ENCODE results near the gene ABCC11. TPM values are rescaled to one million over a fixed set of nuclear protein-coding genes. Genes with fewer than 3 reads are reported as not detected.

The ABCC11 gene
- total and polyA plus RNA-seq, 2 of the 13 experiments (the other 11 are each of a cell fraction or from before 2014, with no cell fraction given): 1.0 to 1.4 TPM

DNA sequence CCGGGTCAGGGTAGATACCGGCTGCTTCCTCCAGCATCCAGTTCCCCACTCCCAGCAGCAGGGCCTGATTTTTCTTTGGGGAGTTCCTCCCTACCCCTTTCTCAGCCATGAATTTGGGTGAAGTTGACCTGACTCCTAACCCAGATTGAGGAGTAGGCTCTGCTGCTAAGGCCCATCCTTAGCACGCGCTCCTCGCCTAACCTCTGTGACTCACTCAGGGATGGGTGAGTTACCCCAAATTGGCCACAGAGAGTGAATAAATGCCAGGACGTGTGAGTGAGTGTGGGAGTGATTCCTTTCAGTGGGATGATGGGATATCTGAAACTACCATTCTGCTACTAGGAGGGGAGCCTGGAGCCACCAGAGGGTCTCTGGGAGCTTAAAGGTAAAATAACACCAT, 62.7 kb downstream of the ABCC11 start:
- FAIRE-seq: no peak
- DNase-seq (ENCODE audit: low spot score): no peak
- ChIA-PET POLR2A (no interaction called here), CTCF (ENCODE audit: low intra/inter-chr PET ratio, low total read pairs) (no interaction called here)
- WGBS (ENCODE audit: low lambda C conversion rate): 77% methylated on average over 6 of the region's 6 CpGs
- H3K4me3 ChIP-seq (replicated peaks in 1 of 3; ENCODE audit: insufficient read depth in 1 of 3, low read depth in 2 of 3, low read length in 3 of 3): no peak overlapping the region
- TF ChIP-seq SALL1 (CRISPR knock-in tag; IDR thresholded peaks at IDR 0.05) (0 out of 2 replicates have a peak, but pooled peaks have one; percentile 1), MBNL3 (CRISPR knock-in tag; conservative IDR thresholded peaks at IDR 0.05) (no peak), NFATC3 (CRISPR knock-in tag; IDR thresholded peaks at IDR 0.05) (no peak), ZNF280B (CRISPR knock-in tag; IDR thresholded peaks at IDR 0.05; ENCODE audit: borderline replicate concordance) (0 out of 2 replicates have a peak, but pooled peaks have one; percentile 30), NPAS2 (CRISPR knock-in tag; IDR thresholded peaks at IDR 0.05; ENCODE audit: borderline replicate concordance) (no peak), ARID5B (CRISPR knock-in tag; IDR thresholded peaks at IDR 0.05) (0 out of 2 replicates have a peak, but pooled peaks have one; percentile 3), ZNF850 (CRISPR knock-in tag; conservative IDR thresholded peaks at IDR 0.05) (no peak), MLLT10 (CRISPR knock-in tag; IDR thresholded peaks at IDR 0.05) (no peak), TCF7L2 (IDR thresholded peaks at IDR 0.05; ENCODE audit: low read depth, low read length) (no peak), ATF3 (CRISPR knock-in tag; IDR thresholded peaks at IDR 0.05) (no peak)
- TF ChIP-seq, protein P1, sequence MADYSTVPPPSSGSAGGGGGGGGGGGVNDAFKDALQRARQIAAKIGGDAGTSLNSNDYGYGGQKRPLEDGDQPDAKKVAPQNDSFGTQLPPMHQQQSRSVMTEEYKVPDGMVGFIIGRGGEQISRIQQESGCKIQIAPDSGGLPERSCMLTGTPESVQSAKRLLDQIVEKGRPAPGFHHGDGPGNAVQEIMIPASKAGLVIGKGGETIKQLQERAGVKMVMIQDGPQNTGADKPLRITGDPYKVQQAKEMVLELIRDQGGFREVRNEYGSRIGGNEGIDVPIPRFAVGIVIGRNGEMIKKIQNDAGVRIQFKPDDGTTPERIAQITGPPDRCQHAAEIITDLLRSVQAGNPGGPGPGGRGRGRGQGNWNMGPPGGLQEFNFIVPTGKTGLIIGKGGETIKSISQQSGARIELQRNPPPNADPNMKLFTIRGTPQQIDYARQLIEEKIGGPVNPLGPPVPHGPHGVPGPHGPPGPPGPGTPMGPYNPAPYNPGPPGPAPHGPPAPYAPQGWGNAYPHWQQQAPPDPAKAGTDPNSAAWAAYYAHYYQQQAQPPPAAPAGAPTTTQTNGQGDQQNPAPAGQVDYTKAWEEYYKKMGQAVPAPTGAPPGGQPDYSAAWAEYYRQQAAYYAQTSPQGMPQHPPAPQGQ (CRISPR knock-in tag; IDR thresholded peaks at IDR 0.05; ENCODE audit: borderline replicate concordance): no peak
- H3K9me3 ChIP-seq (ENCODE audit: low read length): no peaks in the 10 kb centered on the region
- H3K4me1 ChIP-seq (ENCODE audit: insufficient read depth, low read length): peaks cover 64% of the 10 kb centered on the region
- H3K79me2 ChIP-seq (ENCODE audit: insufficient read depth, low read length): no peaks in the 10 kb centered on the region
- H4K20me1 ChIP-seq (ENCODE audit: insufficient read depth, low read length): no peaks in the 10 kb centered on the region
- no peaks in the 10 kb centered on the region for H3K36me3 ChIP-seq (replicated peaks in 1 of 2; ENCODE audit: control insufficient read depth in 1 of 2, insufficient read depth in 2 of 2, low read length in 2 of 2)
- intact Hi-C loops (cut with micrococcal nuclease; ENCODE audit: unreplicated experiment): no loop called here
- H3K27me3 ChIP-seq (ENCODE audit: control insufficient read depth in 1 of 2, insufficient read depth in 2 of 2, low read length in 2 of 2): no peaks in the 10 kb centered on the region
- no peak for ATAC-seq
- BruUV-seq (replicated peaks): no TSS peak
- no peak overlapping the region for H2AFZ ChIP-seq (ENCODE audit: low read length)
- H3K4me2 ChIP-seq (ENCODE audit: low read depth, low read length): no peak overlapping the region; the same call in 1 of the 2 replicates
- in situ Hi-C loops (cut with HindIII; ENCODE audit: extremely low pct_ligation_motif_present, low pct_unique_long_range_greater_than_20kb): no loop called here
- no peak overlapping the region for H3K27ac ChIP-seq (ENCODE audit: extremely low read length, insufficient read depth, low read length)
- no peak overlapping the region for H3K9ac ChIP-seq (ENCODE audit: insufficient read depth, low read depth, low read length)

Data from HepG2 (cell line).